Activated T-cell treated with anti-CD3 and anti-CD28 coated beads for 1 hour (primary cell): Measurements from ENCODE around the gene COPS9.

Experiments used
- DNase-seq: peaks from one replicate; pipeline ENCODE4 v3.0.0-alpha.2; 2020; ENCODE audit warnings: low read depth

Gene COPS9

DNA sequence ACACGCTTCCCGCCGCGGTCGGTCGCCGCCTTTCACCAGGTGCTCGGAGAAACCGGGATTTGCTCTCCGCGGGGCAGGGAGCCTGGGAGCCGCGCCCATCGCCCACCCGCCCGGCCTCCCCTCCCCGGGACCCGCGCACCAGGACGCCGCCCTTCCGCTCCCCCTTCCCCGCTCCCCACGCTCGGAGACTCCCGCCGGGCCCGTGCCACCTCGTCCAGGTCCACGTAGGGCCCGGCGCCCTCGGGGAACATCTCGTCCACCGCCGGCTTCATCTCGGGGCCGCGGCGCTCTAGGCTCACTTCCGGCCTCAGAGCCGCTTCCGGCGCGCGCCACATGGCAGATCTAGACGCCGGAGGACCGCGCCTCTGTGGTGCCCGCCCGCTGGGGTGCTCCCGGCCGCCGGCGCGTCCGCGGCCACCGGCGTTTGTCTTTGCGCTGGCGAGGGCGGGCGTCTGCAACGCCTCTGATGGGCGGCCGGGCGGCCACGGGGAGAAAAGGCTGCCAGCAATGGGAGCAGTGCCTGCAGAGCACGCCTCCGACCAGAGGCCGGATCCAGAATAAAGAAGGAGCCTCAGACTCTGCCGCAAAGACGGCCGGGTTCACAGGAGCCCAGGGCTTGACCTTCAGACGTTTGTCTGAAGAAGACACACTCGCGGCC, at the start of gene COPS9:
Gene COPS9, minus strand, starts transcription at position 293 of the 658 bp plus-strand sequence. Its CDS starts 21 bp downstream, at position 272.
- DNase-seq = peak; percentile 82

DNA sequence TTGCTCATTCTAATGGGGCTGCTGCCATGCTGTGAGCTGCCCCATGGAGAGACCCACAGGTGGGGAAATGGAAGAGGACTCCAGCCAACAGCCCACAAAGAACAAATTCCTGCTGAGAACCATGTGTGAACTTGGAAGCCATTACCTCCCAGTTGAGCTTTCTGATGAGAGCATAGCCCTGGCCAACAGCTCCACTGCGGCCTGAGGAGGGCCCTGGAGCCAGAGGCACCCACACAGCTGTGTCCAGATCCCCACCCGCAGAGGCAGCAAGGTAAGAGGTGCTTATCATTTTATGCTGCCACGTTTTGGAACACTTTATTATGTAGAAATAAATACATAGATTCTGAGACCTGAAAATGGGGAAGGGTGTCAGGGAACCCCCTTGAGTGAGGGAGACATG, 48.6 kb upstream of the COPS9 start:
- DNase-seq = no peak

DNA sequence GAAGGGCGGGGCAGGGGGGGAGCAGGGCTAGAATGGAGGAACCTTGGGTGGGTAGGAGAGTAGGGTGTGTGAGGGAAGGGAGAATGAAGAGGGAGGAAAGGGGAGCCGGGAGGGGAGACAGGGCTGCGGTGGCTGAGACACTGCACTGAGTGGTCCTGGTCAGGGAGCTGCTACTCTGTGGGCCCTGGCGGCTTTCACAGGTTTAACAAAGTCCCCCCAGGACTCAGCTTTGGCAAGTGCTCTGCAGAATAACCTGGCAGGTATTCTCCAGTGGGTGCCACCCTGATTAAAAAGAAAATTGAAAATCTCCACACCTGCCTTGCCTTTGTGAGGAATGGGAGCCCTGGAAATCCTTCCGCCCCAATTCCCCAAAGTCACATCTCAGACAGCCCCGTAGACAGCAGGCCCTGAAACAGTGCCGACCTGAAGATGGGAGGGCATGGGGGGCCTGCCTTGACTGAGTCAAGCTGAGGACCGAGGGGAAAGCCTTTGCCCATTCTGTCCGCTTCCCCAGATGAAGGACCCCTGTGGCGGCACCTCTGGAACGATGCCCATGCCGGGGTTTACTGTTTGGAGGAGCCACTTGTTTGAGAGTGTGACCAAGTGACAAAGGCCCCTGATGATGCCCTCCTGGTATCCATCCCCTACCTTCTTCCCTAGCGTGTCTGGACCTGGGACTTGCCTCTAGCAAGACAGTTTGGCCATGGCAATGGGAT, 47.9 kb upstream of the COPS9 start:
- no peak for DNase-seq

DNA sequence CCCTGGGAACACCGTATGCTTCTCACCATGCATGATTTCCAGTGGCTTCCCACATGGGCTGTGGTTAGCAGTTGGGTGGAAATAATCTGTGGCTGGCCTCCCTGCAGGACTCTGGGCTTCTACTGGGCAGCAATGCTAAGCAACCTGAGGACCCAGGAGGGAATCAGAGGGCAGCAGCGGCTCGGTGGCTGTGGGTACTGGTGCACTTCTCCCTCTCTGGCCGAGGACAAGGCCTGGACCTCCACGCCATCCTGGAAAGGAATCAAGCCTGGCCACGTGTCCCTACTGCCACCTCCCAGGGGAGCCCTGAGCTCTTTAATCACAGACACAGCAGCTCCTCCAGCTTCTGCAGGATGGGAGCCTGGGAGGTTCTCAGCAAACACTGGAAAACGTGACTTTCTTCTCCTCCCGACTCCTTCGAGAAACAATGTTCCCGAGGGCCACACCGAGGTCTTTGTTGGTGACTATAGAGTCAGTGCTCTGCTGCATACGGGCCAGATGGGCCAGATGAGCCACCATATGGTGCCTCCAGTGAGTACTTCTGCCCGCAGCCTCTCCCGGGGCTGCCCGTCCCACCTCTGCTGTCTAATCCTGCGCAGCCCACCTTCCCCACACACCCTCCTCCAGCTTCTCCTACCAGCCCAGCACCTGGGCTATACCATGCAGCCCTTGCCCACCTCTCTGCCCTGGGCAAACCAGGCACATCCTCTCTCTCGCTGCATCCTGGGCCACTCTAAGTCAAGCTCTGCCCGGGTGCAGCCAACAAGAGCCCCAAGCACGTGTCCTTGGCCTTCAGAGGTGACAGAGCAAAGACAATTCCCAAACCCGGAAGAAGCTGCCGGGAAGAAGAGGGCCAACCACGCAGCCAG, 47.1 kb upstream of the COPS9 start:
- DNase-seq = no peak

DNA sequence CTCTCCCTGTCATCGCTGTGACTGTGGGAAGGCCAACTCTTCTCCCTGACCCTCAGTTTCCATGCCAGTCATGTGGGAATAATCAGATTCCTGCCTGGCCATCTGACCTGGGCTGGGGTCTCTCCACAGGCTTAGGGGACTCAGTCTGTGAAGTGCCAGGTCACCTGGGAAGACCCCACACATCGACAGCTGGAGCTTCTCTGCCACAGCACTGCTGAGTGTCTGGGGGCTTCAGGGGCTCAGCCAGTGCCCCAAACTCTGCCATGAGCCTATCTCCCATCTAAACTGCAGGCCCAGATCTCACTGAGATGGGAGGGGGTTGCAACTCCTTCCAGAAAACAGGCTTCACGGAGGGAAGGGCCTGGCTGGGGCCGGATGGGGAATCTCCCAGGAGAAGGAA, 46.4 kb upstream of the COPS9 start:
- no peak for DNase-seq

DNA sequence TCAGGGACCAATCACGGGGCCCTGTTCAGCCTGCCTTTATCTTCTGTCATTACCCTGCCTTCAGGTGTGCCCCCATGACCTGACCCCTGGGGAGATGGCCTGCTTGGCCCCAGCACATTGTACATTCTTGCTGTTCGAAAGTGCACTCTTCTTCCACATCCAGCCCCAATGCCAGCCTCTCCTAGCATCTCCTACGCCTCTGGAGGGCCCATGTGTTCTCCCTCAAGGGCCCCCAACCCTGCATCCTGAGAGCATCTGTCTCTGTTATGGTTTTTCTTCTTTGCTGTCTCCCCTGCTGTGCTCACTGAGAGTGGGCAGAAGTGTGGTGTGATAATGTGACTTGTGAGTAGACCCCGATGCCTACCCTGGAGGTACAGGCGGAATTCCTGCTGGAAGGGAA, 45.9 kb upstream of the COPS9 start:
- DNase-seq = no peak

DNA sequence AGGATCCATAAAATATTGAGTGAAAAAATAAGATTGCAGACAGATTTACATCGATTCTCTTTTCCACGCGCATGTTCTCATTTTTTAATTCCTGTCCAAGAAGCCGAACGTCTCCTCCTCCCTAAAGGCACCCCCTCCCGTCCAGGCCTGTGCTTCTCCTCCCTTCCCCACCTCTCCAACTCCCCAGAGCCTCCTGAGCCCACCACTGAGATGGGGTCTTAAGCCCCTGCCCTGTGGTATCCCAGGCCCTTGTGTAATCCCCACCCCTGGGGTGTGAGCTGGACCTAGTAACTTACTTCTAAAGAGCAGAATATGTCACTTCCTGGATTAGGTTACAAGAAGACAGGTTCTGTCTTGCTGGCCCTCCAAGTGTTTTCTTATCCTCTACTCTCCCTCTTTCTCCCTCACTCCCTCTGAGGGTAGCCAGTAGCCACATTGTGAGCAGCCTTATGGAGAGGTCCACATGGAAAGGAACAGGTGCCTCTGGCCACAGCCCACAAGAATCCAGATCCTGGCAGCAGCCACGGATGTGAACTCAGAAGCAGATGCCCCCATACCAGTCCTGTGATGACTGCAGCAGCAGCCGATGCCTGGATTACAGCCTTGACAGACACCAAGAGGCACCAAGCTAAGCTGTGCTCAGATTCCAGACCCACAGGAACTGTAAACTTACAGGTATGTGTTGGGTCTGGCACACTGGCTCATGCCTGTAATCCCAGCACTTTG, 44.0 kb upstream of the COPS9 start:
- no peak for DNase-seq

DNA sequence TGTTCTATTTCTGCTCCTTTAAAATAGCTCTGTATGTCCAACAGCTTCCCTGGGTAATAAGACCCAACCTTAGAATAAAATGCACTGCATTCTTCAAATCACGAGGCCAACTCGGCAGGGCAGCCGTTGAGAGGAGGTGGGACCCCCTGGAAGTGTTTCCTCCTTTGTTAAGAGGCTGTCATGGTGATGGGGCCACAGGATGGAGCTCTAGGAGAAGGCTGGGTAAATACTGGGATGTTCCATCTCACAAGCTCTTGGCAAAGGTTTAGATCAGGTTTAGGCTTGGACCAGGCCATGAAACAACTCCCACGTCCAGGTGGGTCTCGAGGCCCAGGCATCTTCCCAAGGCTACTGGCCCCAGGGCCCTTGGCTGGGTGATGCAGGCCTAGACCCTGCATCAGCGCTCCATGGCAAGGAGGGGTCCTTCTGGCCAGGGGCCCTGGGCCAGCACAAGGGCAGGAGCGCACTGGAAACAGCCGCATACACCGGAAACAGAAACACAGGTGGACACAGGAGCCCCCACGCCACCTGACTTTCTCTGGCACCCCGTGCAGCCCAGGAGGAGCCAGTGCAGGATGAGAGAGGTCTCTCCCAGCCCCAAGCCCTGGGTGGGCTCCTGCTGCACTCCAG, 43.2 kb upstream of the COPS9 start:
- DNase-seq = no peak

DNA sequence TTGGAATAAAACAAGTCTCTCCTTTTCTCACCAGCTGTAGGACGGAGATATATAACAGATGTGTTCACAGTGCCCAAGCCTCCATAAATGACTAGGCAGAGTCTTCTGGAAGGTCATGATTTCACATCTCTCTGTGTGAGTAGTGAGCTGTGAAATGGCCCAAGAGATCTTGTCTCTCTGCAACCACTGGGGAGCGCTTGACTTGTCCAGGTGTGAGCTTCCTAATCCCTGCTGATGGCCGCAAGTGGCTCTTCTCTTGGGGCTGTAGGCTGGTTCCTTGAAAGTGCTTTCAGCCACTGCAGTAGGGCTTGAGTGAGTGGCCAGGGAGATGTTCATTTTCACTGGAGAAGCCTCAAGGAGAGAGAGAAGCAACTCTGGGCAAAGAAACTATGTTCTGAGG, 42.5 kb upstream of the COPS9 start:
- DNase-seq = no peak

DNA sequence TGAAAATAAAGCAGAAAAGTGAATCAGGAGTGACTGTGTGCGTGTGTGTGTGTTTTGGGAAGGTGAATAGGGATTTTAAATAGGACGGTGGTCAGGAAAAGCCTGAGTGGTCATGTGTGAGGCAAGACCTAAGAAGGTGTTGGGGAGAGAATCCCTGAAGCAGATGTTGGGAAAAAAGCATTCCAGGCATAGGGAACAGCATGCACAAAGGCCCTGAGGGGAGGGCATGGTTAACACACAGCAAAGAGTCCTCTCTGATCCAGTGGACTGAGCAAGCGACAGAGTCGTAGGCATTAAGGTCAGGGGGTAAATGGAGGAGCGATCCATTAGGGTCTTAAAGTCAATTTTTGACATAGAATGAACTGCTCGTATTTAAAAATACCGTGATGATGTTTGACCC, 38.4 kb upstream of the COPS9 start:
- DNase-seq = no peak

DNA sequence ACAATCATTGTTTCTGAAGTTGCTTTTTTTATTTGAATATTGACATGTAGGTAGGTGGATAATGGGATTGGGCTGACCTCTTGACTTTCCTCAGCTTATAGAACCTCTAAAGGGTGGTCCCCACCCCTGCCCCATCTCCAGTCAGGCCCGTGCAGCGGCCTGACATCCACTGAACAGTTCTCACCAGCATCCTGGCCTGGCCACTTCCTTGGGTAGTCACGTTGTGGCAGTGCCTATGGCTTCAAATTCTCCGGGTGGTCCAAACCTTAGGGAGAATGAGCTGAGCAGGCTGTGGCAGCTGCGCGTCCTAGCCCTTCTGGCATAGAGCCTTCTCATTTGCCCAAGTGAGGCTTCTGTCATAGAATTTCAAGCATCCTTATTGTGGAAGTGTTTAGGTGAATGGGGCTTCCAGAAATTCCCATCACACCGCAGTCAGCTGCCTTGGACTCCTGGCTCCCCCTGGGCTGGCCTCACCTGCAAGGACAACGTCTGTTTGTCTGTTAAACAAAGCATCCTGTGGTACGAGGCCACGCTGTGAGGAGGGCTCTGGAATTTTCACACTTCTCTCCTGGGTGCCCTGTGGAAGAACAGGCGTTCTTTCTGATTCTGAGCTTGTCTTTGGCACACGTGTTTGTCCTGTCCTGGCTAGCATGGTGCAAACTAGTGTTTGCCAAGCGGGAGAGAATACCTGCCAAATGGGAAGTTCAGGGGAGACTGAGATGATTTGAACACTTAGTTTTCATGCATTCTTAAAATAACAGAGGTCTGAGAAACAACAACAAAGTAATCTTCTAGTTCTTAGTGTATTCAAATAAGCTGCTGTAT, 36.2 kb upstream of the COPS9 start:
- DNase-seq = no peak

DNA sequence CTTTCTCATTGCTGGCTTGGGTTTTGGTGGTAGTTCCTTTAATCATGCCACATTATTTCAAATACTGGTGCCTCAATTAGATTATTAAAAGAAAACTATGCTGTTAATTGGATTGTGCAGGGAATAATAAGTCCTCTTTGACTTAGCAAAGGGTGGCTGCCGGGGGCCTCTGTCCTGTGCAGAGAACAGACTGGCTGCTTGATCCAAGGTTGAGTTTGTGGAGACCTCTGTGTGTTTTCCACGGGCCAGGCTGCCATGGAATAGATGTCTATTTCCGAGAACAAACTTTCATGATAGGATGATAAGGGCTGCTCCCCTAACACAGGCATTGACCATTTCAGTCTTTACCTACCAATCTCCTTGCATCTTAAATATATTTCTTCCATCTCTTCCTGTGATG, 34.8 kb upstream of the COPS9 start:
- DNase-seq = no peak

DNA sequence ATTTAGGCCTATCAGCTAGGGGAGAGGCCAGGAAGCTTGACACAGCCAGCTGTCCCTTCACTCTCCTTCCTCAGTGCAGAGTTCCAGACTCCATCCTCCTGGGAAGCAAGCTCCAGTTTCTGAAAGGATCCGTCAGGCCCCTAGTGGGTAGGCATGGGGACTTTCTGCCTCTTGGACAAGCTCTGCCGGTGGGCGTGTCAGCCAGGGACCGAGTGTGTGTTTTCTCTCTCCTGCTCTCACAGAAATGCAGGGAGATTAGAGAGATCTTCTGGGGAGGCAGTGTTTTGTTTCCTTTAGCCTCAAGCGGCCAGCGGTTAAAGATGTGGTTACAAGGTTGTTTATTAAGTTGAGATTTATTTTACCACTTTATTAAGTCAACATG, 34.2 kb upstream of the COPS9 start:
- no peak for DNase-seq

DNA sequence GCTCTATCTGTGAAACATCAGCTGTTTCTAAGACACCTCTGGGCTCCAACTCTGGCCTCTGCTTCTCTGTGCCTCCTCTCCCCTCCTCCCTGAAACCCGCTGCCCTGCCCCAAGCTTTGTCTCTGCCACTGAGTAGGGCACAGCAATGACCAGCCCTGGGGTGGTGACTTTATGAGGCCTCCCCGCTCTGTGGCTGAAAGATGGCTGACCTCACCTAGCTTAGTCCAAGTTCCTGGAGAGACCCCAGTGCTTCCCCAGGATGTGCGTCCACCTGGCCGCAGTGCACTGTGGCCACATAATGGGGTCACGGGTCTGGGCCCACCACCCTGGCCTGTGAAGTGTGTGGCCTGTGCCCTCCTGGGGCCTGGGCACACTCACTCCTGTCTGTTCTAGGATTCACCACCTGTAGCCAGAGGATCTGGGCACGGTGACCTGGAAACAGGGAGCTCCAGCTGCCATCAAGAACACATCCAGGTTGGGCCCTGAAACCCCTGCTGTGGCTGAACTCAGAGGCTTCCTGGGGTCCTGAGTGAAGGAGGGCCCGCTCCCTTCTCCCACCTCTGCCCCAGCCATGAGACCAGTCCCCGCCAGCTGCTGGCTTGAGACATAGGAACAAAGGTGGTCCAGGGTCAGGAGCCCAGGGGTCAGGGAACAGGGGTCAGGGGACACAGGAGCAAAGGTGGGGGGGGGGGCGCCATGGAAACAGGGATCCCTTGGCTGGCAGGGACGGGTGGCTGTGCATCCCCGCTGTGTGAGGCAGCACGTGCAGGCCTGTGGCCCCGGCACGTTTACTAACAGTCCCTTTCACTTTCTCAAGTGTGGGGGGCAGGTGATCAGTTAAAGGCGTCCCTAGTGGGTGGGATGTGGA, 33.6 kb upstream of the COPS9 start:
- no peak for DNase-seq

DNA sequence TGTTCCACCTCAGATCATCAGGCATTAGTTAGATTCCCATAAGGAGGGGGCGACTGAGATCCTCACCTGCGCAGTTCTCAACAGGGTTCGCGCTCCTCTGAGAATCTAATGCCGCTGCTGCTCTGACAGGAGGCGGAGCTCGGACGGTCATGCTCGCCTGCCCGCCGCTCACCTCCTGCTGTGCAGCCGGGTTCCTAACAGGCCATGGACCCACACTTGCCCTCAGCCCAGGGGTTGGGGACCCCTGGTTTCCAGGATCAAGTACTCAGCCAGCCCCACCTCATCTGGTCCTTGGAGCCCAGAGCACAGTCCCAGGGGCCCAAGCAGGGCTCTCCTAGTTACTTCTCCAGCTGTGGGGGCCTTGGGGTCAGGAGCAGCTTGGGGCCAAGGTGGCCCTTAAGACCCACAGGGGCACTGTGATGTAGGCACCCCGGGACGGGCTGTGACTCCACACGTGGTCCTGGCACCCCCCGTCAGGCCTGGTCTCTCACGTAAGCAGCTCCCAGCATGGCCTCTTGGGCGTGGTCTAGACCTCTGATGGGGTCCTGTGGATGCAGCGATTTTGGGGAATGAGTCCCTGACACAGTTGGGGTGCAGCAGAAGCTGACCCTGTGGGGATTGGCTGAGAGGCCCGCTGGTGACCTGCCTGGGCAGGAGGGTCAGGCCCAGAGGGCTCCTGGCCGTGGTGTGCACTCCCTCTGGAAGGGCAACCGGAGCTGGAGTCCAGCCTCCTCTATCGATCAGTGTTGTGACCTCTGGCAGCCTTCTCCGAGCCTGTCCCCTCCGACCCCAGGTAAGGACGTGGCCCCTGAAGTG, 32.6 kb upstream of the COPS9 start:
- no peak for DNase-seq

DNA sequence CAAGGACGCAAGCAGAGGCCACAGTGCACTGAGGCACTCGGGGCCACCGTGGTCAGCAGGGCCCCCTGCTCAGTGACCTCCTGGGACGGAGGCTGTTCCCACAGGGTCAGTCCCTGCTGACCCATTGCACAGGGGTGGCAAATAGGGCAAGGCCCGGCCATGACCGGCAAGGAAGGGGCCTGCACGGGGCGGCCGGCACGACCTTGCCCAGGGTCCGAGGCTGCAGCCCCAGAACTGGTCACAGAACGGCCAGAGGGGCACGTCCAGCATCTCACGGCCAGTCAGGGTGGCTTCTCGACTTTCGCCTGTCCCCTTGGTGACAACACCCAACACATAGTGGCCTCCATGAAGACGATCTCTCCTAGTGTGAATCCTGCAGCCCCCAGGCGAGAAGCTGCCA, 31.9 kb upstream of the COPS9 start:
- no peak for DNase-seq

DNA sequence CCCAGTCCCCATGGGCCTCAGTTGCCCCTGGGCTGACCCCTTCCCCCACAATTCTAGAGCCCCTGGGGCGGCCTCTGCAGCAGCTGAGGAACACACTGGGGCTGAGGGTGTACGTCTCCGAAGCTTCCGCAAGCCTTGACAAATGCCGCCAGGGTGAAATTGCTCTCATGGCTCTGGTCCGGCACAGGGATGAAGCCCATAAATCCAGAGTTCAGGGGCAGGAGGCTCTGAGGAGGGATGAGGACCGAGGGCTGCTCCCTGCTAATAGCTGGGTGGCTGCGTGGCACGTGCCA, 31.4 kb upstream of the COPS9 start:
- no peak for DNase-seq

DNA sequence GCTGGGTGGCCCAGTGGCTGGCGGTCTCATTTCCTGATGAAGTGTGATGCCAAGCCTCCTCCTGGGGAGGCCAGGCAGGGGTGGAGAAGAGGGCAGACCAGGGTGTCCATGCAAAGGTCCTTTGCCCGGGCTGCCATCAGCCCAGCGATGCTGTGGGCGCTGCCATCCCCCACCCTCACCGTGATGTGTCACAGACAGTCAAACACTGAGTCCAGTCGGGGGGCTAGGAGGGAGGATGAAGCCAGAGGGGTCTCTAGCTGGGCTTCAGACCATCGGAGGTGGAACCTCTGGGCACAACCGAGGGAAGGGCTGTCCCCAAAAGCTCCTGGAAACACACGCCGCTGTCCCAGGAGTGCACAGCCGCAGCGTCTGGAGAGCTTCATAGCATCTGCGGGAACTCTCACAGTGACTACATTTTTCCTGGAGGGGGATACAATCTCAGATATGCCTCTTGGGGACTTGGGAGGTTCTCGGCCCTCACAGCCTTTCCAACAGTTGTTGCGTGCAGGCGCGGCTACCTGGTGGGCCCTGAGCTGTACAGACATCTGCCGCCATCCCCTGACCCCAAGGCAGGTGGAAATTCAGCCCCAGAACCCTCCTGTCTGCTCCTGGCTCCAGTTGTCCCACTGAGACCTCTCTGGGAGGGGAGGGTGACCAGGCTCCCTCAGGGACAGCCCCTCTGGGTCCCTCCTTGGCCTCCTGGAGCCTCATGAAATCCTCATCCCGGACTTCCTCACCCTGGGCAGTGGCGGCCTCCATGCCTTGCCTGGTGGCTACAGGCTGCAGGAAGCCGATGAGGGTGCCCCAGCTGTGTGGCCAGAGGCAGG, 30.9 kb upstream of the COPS9 start:
- DNase-seq = no peak
